ENCODE results near the gene USP34.

USP34 gene

GRCh38 chr2:61431345-61431744 is 39.5 kb downstream of the USP34 start:
- Histone ChIP-seq H3K27ac (replicated peaks) (no peak overlapping the region), H3K4me3 (replicated peaks; ENCODE audit: insufficient read depth, low read length) (no peak overlapping the region), H3K27me3 (ENCODE audit: insufficient read depth, poor library complexity, severe bottlenecking) (no peaks in the 10 kb centered on the region)
- TF ChIP-seq SPI1 (IDR thresholded peaks at IDR 0.05; ENCODE audit: borderline replicate concordance, low read depth) (no peak), REST (IDR thresholded peaks at IDR 0.05; ENCODE audit: insufficient replicate concordance, low read depth) (no peak), POLR2AphosphoS5 (IDR thresholded peaks at IDR 0.05; ENCODE audit: low read depth) (no peak), GABPA (IDR thresholded peaks at IDR 0.05; ENCODE audit: low read depth) (no peak)
- TF ChIP-seq, protein P1, sequence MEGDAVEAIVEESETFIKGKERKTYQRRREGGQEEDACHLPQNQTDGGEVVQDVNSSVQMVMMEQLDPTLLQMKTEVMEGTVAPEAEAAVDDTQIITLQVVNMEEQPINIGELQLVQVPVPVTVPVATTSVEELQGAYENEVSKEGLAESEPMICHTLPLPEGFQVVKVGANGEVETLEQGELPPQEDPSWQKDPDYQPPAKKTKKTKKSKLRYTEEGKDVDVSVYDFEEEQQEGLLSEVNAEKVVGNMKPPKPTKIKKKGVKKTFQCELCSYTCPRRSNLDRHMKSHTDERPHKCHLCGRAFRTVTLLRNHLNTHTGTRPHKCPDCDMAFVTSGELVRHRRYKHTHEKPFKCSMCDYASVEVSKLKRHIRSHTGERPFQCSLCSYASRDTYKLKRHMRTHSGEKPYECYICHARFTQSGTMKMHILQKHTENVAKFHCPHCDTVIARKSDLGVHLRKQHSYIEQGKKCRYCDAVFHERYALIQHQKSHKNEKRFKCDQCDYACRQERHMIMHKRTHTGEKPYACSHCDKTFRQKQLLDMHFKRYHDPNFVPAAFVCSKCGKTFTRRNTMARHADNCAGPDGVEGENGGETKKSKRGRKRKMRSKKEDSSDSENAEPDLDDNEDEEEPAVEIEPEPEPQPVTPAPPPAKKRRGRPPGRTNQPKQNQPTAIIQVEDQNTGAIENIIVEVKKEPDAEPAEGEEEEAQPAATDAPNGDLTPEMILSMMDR (IDR thresholded peaks at IDR 0.05; ENCODE audit: insufficient read depth, low read length), result no peak
- DNase-seq (ENCODE audit: low read depth in 1 of 2, low spot score in 1 of 2), result no peak

DNA sequence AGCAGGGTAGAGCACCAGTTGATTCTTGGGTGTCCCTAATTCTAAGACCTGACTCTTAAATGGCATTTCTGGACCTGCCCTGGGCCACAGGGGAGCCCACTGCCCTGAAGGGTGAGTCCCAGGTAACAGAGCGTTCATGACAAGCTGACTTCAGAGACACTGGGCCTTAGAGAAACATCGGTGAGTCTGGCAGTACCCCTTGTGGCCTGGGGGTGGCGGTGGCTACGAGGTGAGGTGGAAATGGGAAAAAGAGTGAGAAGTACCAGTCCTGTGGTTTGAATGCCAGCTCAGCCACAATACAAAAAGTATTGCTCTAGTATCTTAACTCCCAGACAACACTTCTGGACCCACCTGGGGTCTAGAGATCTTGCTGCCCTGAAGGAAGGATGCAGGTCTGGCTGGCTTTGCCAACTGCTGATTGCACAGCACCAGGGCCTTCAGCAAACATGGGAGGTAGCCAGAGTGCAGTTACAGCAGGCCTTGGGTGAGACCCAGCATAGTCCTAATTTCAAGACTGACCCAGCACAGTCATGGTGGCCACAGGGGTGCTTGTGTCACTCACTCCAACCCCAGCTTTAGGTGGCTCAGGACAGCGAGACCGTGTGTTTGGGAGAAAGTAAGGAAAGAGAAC is 44.5 kb downstream of the USP34 start:
- DNase-seq (ENCODE audit: low read depth in 1 of 2, low spot score in 1 of 2), result peak in 1 of 2 experiments; percentile 83
- no peak overlapping the region; the same call in 1 of the 2 replicates for H3K27ac ChIP-seq (replicated peaks)
- TF ChIP-seq POLR2AphosphoS5 (IDR thresholded peaks at IDR 0.05; ENCODE audit: low read depth) (no peak), SPI1 (IDR thresholded peaks at IDR 0.05; ENCODE audit: borderline replicate concordance, low read depth) (no peak), GABPA (IDR thresholded peaks at IDR 0.05; ENCODE audit: low read depth) (no peak)
- TF ChIP-seq, protein P1 (IDR thresholded peaks at IDR 0.05; ENCODE audit: insufficient read depth, low read length), result peak; percentile 83
- H3K27me3 ChIP-seq (ENCODE audit: insufficient read depth, poor library complexity, severe bottlenecking), result no peaks in the 10 kb centered on the region
- no peak overlapping the region for H3K4me3 ChIP-seq (replicated peaks; ENCODE audit: insufficient read depth, low read length)

GRCh38 chr2:61425605-61426155 is 45.2 kb downstream of the USP34 start:
- no peak for DNase-seq (ENCODE audit: low read depth in 1 of 2, low spot score in 1 of 2)
- Histone ChIP-seq H3K27me3 (ENCODE audit: insufficient read depth, poor library complexity, severe bottlenecking) (no peaks in the 10 kb centered on the region), H3K27ac (replicated peaks) (no peak overlapping the region; the same call in none of the 2 replicates), H3K4me3 (replicated peaks; ENCODE audit: insufficient read depth, low read length) (no peak overlapping the region)
- TF ChIP-seq REST (IDR thresholded peaks at IDR 0.05; ENCODE audit: insufficient replicate concordance, low read depth), result no peak
- no peak for TF ChIP-seq POLR2AphosphoS5 (IDR thresholded peaks at IDR 0.05; ENCODE audit: low read depth)
- TF ChIP-seq SPI1 (IDR thresholded peaks at IDR 0.05; ENCODE audit: borderline replicate concordance, low read depth), result no peak
- TF ChIP-seq, protein P1 (IDR thresholded peaks at IDR 0.05; ENCODE audit: insufficient read depth, low read length), result no peak
- no peak for TF ChIP-seq GABPA (IDR thresholded peaks at IDR 0.05; ENCODE audit: low read depth)
